Vagina (tissue), 2 donors: ENCODE data around the gene CSMD2.

Source experiments
- CTCF ChIP-seq, 3 experiments: fragments of 450-650 bp in 2 of 3; fragments of 200-600 bp in 1 of 3; sonication (generic) in 1 of 3; IDR thresholded peaks; one replicate each; pipeline ENCODE4 v1.5.1; 2017 to 2019; ENCODE audit warnings: antibody characterized with exemption in 3 of 3, mild to moderate bottlenecking in 2 of 3, moderate library complexity in 2 of 3
- POLR2A ChIP-seq, 2 donors: fragments of 450-650 bp; IDR thresholded peaks; one replicate each; pipeline ENCODE4 v1.6.1; 2017; ENCODE audit warnings: antibody characterized with exemption in 2 of 2, mild to moderate bottlenecking in 2 of 2, moderate library complexity in 2 of 2

- TF ChIP-seq CTCF (IDR thresholded peaks at IDR 0.05) (no peak), POLR2A (IDR thresholded peaks at IDR 0.05) (no peak)
Measured at GRCh38 chr1:33727310-33727709, 437.7 kb downstream of the CSMD2 start.
